ENCODE measurements around the gene TBC1D10A.

The TBC1D10A gene

DNA sequence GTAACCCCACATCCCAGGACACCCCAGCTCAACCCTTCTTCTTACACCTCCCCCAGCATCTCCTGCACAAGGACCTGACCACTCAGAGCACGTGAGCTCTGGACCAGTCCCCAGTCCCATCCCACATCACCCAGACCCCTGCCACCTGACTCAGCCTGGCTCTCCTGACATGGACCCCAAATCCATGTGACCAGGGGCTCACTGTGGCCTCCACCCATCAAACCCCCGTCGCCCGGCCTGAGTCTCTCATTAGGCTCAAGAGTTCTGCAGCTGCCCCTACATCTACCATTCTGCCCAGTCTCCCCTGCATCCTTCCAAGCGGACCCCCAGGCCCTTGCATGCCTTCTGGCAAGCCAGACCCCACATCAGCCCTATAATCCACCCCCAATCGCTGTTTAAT, 78.3 kb downstream of the TBC1D10A start:
- TF ChIP-seq, protein P1, sequence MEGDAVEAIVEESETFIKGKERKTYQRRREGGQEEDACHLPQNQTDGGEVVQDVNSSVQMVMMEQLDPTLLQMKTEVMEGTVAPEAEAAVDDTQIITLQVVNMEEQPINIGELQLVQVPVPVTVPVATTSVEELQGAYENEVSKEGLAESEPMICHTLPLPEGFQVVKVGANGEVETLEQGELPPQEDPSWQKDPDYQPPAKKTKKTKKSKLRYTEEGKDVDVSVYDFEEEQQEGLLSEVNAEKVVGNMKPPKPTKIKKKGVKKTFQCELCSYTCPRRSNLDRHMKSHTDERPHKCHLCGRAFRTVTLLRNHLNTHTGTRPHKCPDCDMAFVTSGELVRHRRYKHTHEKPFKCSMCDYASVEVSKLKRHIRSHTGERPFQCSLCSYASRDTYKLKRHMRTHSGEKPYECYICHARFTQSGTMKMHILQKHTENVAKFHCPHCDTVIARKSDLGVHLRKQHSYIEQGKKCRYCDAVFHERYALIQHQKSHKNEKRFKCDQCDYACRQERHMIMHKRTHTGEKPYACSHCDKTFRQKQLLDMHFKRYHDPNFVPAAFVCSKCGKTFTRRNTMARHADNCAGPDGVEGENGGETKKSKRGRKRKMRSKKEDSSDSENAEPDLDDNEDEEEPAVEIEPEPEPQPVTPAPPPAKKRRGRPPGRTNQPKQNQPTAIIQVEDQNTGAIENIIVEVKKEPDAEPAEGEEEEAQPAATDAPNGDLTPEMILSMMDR (IDR thresholded peaks at IDR 0.05; ENCODE audit: low read depth, low read length) = no peak

DNA sequence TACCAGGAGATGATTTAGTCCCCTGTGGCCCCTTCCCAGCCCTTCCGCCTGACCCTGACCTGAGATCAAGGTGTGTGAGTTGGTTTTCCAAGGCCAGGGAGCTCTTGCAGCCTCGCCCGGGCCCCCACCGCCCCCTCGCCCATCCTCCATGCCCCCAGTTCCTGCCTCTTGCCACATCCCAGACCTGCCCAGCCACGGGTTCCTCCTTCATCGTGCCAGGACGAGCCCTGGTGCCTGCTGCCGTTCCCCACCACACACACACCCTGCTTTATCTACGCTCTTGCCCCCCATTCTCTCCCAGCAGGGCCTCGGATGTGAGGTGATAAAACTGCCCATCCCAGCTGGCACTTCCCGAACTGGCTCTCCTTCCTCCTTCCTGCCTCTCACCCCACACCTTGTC, 78.8 kb downstream of the TBC1D10A start:
- no peak overlapping the region for H3K4me3 ChIP-seq (ENCODE audit: low read depth, low read length)
- TF ChIP-seq, protein P1 (IDR thresholded peaks at IDR 0.05; ENCODE audit: low read depth, low read length) = no peak

More for the DNA sequence above, 78.3 kb downstream of the TBC1D10A start:
- no peak overlapping the region for H3K4me3 ChIP-seq (ENCODE audit: low read depth, low read length)

DNA sequence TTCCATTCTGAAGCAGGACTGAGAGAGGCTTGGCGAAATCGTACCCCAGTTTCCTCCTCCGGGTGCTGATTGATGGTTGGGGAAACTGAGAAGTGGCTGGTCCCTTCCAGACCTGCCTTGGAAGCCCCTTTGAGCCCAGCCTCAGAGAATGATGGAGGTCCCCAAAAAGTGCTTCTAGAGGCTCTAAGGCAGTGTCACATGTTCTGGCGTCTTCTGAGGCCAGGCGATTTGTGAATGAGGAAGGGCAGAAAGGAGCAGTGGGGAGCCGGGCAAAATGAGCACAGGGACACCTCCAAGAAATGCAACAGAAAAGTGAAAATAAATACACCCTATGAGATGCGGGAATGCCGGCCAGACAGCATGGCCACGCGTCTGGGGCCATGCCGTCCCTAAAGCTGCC, 79.2 kb downstream of the TBC1D10A start:
- TF ChIP-seq, protein P1 (IDR thresholded peaks at IDR 0.05; ENCODE audit: low read depth, low read length) = no peak
- H3K4me3 ChIP-seq (ENCODE audit: low read depth, low read length) = peak overlapping the region; percentile 83

DNA sequence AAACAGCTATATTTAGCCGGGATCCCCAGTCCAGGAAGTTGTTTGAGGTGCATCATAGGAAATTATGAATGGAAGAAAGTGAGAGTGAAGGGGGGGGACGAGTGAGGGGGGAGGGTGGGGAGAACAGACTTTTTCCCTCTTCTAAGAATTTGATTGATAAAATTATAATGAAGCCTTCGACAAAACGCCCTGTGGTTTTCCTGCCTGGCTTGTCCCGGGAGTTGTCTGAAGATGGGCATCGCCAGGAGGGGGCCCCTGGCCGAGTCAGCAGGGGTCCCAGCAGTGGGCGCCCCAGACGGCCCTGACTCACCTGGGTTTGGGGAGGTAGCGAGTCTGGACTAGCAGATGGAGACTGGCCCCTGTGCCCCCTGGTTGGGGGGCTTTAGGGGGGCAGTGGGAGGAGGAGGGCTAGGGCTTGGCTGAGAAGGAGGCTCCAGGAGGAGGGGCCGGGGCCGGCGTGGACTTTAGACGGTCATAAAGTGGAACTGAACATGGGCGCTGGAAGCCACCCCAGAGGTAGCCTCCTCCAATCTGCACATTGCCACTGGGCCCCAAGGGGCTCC, 79.8 kb downstream of the TBC1D10A start:
- TF ChIP-seq, protein P1 (IDR thresholded peaks at IDR 0.05; ENCODE audit: low read depth, low read length) = no peak
- H3K4me3 ChIP-seq (ENCODE audit: low read depth, low read length) = peak overlapping the region; percentile 83

DNA sequence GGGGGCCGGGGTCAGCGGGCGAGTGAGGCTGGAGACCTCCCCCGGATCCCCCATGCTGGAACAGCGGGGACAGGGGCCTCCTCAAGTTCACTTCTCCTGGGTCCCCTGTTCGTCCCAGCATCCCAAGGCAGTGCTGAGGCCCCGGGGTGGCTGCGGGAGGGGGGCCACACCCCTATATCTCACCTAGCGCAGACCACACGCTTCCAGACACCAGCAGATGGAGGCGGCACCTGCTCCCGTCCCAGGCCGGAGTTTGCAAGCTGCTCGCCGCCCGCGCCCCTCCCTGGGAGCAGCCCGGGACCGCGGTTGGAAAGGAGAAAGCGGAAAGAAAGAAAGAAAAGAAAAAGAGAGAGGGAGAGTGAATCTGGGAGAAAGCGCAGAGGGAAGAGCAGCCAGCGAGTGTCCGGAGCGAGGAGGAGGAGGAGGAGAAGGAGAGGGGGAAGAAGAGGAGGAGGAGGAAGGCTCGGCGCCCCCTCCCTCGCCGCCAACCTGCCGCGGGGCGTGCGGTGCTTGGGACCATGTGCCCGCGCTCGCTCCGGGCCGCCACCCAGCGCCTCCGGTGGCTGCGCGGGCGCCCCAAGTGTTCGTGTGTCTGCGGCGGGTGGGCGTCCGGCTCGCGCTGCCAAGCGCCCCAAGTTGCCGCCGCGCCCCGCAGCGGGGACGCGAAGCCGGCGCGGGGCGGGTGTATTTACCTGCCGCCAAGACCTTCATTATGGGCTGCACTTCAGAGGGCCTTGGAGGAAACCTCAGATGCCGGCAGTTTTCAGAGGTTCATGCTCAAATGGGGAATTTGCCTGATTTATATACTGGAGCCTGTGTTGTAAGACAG, 80.5 kb downstream of the TBC1D10A start, which contains the start of gene LIF:
Gene LIF (minus strand): TSS at position 775 of the 829 bp plus-strand sequence. CDS start 64 bp downstream, at position 711.
- TF ChIP-seq, protein P1 (IDR thresholded peaks at IDR 0.05; ENCODE audit: low read depth, low read length) = no peak
- peak within 1 kb of the TSS; percentile 83 for H3K4me3 ChIP-seq (ENCODE audit: low read depth, low read length)

DNA sequence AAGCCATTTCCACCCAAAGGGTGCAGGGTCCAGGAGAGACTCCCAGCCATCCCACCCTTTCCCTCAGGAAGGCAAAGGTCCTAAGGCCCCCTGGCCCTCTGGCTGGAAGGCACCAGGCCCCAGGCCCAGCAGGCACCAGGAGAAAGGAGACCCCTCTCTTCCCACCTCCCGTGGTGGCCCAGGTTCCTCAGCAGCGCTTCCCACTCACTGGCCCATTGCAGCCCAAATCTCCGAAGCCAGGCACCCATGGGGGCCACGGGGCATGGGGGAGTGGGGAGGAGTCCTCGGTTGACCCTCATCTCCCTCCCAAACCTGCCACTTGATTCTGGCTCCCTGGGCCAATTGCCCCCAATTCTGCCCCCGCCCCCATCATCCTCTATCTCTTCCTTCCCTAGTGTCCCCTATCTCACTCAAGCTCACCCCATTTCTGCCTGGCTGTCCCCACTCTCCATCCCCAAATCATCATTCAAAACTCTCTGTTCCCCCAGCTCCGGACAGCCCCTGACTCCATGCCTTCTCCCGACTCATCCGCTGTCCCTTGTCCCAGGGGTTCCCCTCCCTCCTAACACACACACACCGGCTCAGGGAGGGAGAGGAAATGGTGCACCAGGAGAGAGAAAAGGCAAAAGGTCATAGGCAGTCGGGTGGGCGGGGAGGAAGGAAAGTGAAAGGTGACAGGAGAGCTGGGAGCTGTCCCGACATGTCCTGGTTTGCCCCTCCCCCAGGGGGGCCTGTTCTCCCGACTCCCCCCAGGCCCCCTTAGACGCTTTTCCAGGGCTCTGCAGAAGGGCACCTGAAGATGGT, 81.4 kb downstream of the TBC1D10A start:
- H3K4me3 ChIP-seq (ENCODE audit: low read depth, low read length) = peak overlapping the region; percentile 83
- TF ChIP-seq, protein P1 (IDR thresholded peaks at IDR 0.05; ENCODE audit: low read depth, low read length) = no peak

Measured in WI38 (cell line).